Tibial nerve (tissue), 4 donors: ENCODE data around the gene KLF11. TPM values are rescaled to one million over a fixed set of nuclear protein-coding genes. Genes with fewer than 3 reads are reported as not detected.

ENCODE experiments used
- DNase-seq, 2 donors: peaks; one replicate each; pipeline ENCODE4 v3.0.0-alpha.2; 2019; ENCODE audit warnings: low spot score in 2 of 2
- H3K27ac ChIP-seq, 4 donors: fragments of 200-600 bp; sonication (generic) in 3 of 4; one replicate each; pipeline ENCODE4 v1.5.1; 2017 to 2019; ENCODE audit warnings: mild to moderate bottlenecking in 1 of 4
- H3K27me3 ChIP-seq, 2 donors: fragments of 200-600 bp; sonication (generic) in 1 of 2; one replicate each; pipeline versions ENCODE4 v1.5.1 to v1.6.0; 2017 to 2019
- H3K36me3 ChIP-seq, 3 donors: fragments of 200-600 bp; sonication (generic); one replicate each; pipeline ENCODE4 v1.5.1; 2018 to 2019
- H3K4me1 ChIP-seq, 4 donors: fragments of 200-600 bp; sonication (generic) in 3 of 4; one replicate each; pipeline ENCODE4 v1.5.1; 2017 to 2019
- H3K4me3 ChIP-seq, 4 donors: fragments of 200-600 bp; sonication (generic) in 3 of 4; one replicate each; pipeline ENCODE4 v1.5.1; 2017 to 2019; ENCODE audit warnings: mild to moderate bottlenecking in 1 of 4, moderate library complexity in 1 of 4
- H3K9me3 ChIP-seq, 4 donors: fragments of 200-600 bp; sonication (generic) in 3 of 4; one replicate each; pipeline ENCODE4 v1.5.1; 2017 to 2019
- CTCF ChIP-seq, 5 experiments: fragments of 200-600 bp in 3 of 5; fragments of 450-650 bp in 2 of 5; sonication (generic) in 3 of 5; IDR thresholded peaks; one replicate each; pipeline ENCODE4 v1.5.1; 2016 to 2019; ENCODE audit warnings: antibody characterized with exemption in 5 of 5, mild to moderate bottlenecking in 3 of 5, moderate library complexity in 2 of 5
- EP300 ChIP-seq, 2 donors: sonication (generic); formaldehyde crosslinking; IDR thresholded peaks; one replicate each; pipeline ENCODE4 v1.6.1; 2017; ENCODE audit warnings: antibody characterized with exemption in 2 of 2, mild to moderate bottlenecking in 1 of 2
- POLR2A ChIP-seq, 2 donors: fragments of 450-650 bp; IDR thresholded peaks; one replicate each; pipeline ENCODE4 v1.6.1; 2017; ENCODE audit warnings: antibody characterized with exemption in 2 of 2, mild to moderate bottlenecking in 2 of 2, moderate library complexity in 2 of 2
- whole genome bisulfite sequencing, 2 donors: methylation state at CpG; one replicate each; pipeline ENCODE4 v1.1.5; 2018; 5-methylcytosine and 5-hydroxymethylcytosine counted together
- total RNA-seq, 4 donors: library from RNA; depleted of rRNA; stranded (reverse); fragments of >200 nt; gene quantifications; one replicate each; pipeline ENCODE4 v1.1.0, GENCODE V29; 2016

KLF11 gene
- total RNA-seq, 4 donors from 2014 or later: 17.1 to 23.7 (median 20.9) TPM

GRCh38 chr2:10043906-10044601, 704 bp downstream of the KLF11 start:
- peak in 1 of 2 donors; percentile 69 for TF ChIP-seq EP300 (IDR thresholded peaks at IDR 0.05)
- peak in 1 of 2 donors; percentile 52 for TF ChIP-seq POLR2A (IDR thresholded peaks at IDR 0.05)
- no peak for TF ChIP-seq CTCF (IDR thresholded peaks at IDR 0.05)
- Histone ChIP-seq H3K27ac (peak overlapping the region; percentile 93 to 99 (median 99)), H3K9me3 (no peaks in the 10 kb centered on the region), H3K4me3 (peak overlapping the region; percentile 63 to 80 (median 72)), H3K36me3 (peaks cover 0 to 30% (median 0%) of the 10 kb centered on the region in 3 donors), H3K4me1 (peaks cover 0 to 72% (median 24%) of the 10 kb centered on the region in 4 donors), H3K27me3 (no peaks in the 10 kb centered on the region)
- 5 to 8% methylated on average over 33 to 52 of the region's 90 CpGs for WGBS, 2 donors
- peak; percentile 97 to 98 for DNase-seq

- WGBS, 2 donors: 73 to 77% methylated on average over 20 of the region's 20 CpGs
- Histone ChIP-seq H3K4me1 (peaks cover 0 to 74% (median 24%) of the 10 kb centered on the region in 4 donors), H3K36me3 (peaks cover 0 to 46% (median 0%) of the 10 kb centered on the region in 3 donors), H3K9me3 (no peaks in the 10 kb centered on the region), H3K27me3 (no peaks in the 10 kb centered on the region), H3K4me3 (no peak overlapping the region), H3K27ac (peak overlapping the region; percentile 93 to 99 (median 99))
- TF ChIP-seq CTCF (IDR thresholded peaks at IDR 0.05) (no peak), EP300 (IDR thresholded peaks at IDR 0.05) (no peak), POLR2A (IDR thresholded peaks at IDR 0.05) (no peak)
- DNase-seq: no peak
These were observed 2.4 kb downstream of the KLF11 start for GRCh38 chr2:10045561-10046355.

GRCh38 chr2:10046931-10047330, 3.6 kb downstream of the KLF11 start:
- no peaks in the 10 kb centered on the region for H3K9me3 ChIP-seq
- no peak for DNase-seq
- H3K27ac ChIP-seq: peak overlapping the region in 2 of 4 donors; percentile 99
- no peaks in the 10 kb centered on the region for H3K27me3 ChIP-seq
- peaks cover 0 to 71% (median 23%) of the 10 kb centered on the region in 4 donors for H3K4me1 ChIP-seq
- peaks cover 0 to 57% (median 0%) of the 10 kb centered on the region in 3 donors for H3K36me3 ChIP-seq
- TF ChIP-seq CTCF (IDR thresholded peaks at IDR 0.05) (no peak), POLR2A (IDR thresholded peaks at IDR 0.05) (no peak), EP300 (IDR thresholded peaks at IDR 0.05) (no peak)
- no peak overlapping the region for H3K4me3 ChIP-seq
- WGBS, 2 donors: 55 to 62% methylated on average over 7 of the region's 7 CpGs

- 77 to 85% methylated on average over 14 to 15 of the region's 15 CpGs for WGBS, 2 donors
- no peaks in the 10 kb centered on the region for H3K9me3 ChIP-seq
- peaks cover 0 to 66% (median 19%) of the 10 kb centered on the region in 4 donors for H3K4me1 ChIP-seq
- no peak overlapping the region for H3K4me3 ChIP-seq
- H3K27me3 ChIP-seq: no peaks in the 10 kb centered on the region
- peak overlapping the region in 2 of 4 donors; percentile 99 for H3K27ac ChIP-seq
- peaks cover 0 to 62% (median 0%) of the 10 kb centered on the region in 3 donors for H3K36me3 ChIP-seq
- no peak for DNase-seq
- TF ChIP-seq CTCF (IDR thresholded peaks at IDR 0.05): no peak
- no peak for TF ChIP-seq POLR2A (IDR thresholded peaks at IDR 0.05)
- TF ChIP-seq EP300 (IDR thresholded peaks at IDR 0.05): no peak
These were observed 4.5 kb downstream of the KLF11 start for GRCh38 chr2:10047616-10048500.
